Skeletal muscle tissue (tissue), 4 donors: ENCODE measurements around the gene SPATC1L. TPM values are rescaled to one million over a fixed set of nuclear protein-coding genes. Genes with fewer than 3 reads are reported as not detected.
"Not testable (repeated sequence)": the region's sequence is repeated elsewhere in the genome, so short reads cannot be mapped to it uniquely, and the experiment has no call there.

Experiments used
- H3K27ac ChIP-seq: one replicate; pipeline ENCODE4 v1.7.0; 2013; ENCODE audit warnings: mild to moderate bottlenecking, low read depth, low read length, inconsistent platforms
- H3K27me3 ChIP-seq, 3 donors: one replicate each; pipeline ENCODE4 v1.7.0; 2013; ENCODE audit warnings: low read length in 3 of 3; ENCODE audit not compliant: control insufficient read depth in 3 of 3, insufficient read depth in 3 of 3
- H3K36me3 ChIP-seq, 3 donors: one replicate each; pipeline ENCODE4 v1.7.0; 2013; ENCODE audit warnings: low read length in 3 of 3; ENCODE audit not compliant: control insufficient read depth in 3 of 3, insufficient read depth in 3 of 3
- H3K4me1 ChIP-seq, 3 donors: one replicate each; pipeline ENCODE4 v1.7.0; 2013; ENCODE audit warnings: low read length in 3 of 3, mild to moderate bottlenecking in 3 of 3; ENCODE audit not compliant: control insufficient read depth in 3 of 3, insufficient read depth in 3 of 3
- H3K4me3 ChIP-seq, 3 donors: one replicate each; pipeline ENCODE4 v1.7.0; 2013; ENCODE audit warnings: low read length in 3 of 3
- H3K9ac ChIP-seq, 3 donors: one replicate each; pipeline ENCODE4 v1.7.0; 2013; ENCODE audit warnings: low read length in 3 of 3, mild to moderate bottlenecking in 3 of 3, moderate library complexity in 2 of 3, low read depth in 1 of 3
- H3K9me3 ChIP-seq, 3 donors: one replicate each; pipeline ENCODE4 v1.7.0; 2013; ENCODE audit warnings: low read length in 3 of 3; ENCODE audit not compliant: control insufficient read depth in 3 of 3
- total RNA-seq: library from RNA; depleted of rRNA; stranded (reverse); fragments of >200 nt; gene quantifications from one replicate; pipeline ENCODE4 v1.2.3, GENCODE V29; 2014
- donor health status: Osteomylitis.

Gene SPATC1L
- total RNA-seq, 1 donor from 2014 or later = 1.6 TPM

DNA sequence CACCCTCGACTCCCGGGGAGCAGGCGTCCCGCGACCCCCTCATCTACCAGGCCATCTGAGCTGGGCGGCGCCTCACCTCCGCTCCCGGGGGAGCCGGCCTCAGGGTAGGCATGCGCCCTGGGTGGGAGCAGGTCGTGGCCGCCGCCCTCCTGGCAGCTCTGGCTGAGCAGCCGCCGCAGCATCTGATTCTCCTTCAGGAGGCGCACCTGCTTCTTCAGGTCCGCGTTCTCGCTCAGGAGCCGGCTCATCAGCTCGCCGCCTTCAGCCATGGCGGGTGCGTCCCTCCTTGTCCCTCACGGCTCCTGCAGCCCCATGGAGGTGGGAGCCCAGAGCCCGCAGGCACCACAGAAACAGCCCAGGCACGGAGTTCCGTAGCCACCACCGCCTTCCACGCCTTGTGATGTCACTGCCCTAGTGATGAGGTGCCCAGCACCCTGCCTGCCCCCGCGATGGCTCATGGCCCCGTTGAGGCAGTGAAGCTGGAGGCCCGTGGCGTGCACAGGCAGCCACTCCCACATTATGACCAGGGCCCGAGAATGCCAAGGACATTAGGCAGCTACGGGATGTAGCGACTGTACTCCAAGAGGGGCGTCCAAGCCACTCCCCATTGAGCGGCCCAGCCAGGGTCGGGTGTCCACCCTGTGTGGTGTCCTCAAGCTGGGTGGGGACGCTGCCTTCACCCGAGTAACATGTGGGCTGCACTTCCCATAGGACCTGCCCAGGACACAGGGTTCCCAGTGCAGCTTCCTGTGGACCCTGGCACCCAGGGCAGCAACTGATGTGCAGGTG lies 1.5 kb downstream of the SPATC1L start:
- Histone ChIP-seq H3K4me3 (no peak overlapping the region), H3K9ac (no peak overlapping the region), H3K36me3 (no peaks in the 10 kb centered on the region), H3K9me3 (no peaks in the 10 kb centered on the region), H3K27me3 (no peaks in the 10 kb centered on the region), H3K27ac (no peak overlapping the region), H3K4me1 (peaks cover 0 to 20% (median 17%) of the 10 kb centered on the region in 3 donors)

DNA sequence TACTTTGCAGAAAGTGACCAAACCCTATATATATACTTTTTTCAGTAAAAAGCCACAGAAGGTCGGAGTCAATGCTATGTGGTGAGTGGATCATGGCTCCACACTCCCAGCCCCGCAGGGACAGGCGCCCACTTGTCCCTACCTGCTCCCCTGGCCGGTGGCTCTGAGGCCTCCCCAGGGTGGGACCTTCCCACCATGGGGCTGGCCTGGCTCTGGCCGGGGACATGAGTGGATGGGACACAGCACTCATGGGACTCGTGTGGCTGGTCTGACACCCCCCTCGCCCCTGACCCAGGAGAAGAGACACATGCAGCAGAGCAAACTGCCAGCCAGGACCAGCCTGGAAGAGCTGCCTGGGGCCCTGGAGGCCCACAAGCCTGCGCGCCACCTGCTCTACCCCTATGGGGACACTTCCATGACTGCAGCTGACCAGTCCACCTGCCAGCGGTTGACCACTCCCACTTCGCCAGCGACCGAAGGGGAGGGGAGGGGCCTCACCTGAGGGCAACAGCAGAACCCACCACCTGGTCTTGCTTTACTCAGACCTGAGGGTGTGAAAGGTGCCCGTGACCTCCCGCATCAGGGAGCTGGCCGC lies 2.2 kb downstream of the SPATC1L start:
- H3K9ac ChIP-seq = no peak overlapping the region
- H3K36me3 ChIP-seq = no peaks in the 10 kb centered on the region

GRCh38 chr21:46181436-46181835 lies 2.8 kb downstream of the SPATC1L start:
- Histone ChIP-seq H3K27me3 (no peaks in the 10 kb centered on the region), H3K9ac (no peak overlapping the region), H3K27ac (no peak overlapping the region)

More for the DNA sequence above, 2.2 kb downstream of the SPATC1L start:
- Histone ChIP-seq H3K9me3 (no peaks in the 10 kb centered on the region), H3K27me3 (no peaks in the 10 kb centered on the region), H3K4me1 (peaks cover 0 to 18% (median 16%) of the 10 kb centered on the region in 3 donors), H3K4me3 (no peak overlapping the region), H3K27ac (no peak overlapping the region)

DNA sequence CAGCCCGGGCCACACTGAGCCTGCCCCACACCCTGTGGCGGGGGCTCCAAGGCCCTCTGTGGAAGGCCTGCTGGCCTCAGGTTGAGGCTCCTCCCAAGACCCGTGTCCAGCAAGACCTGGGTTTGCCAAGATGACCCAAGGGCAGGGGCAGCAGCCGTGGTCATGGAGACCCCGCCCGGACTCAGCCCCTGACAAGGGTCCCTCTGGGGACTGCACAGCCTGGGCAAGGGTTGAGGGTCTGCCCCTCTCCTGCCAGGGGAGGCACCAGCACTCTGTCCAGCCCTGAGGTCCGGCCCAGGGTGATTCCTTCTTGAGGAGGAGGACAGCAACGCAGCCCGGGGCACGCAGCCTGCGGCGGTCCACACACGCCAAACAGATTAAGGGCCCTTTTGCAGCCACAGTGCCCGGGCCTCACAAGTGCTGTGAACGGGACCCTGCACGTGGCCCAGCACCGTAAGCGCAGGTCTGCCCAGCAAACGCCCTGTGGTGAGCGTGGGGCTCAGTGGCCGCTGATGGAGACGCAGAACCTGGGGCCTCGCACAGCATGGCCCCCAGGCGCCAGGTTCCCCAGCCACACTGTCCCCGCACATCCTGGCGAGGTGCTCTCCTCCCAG lies 3.4 kb downstream of the SPATC1L start:
- H3K36me3 ChIP-seq = no peaks in the 10 kb centered on the region
- H3K4me1 ChIP-seq = peaks cover 0 to 18% (median 16%) of the 10 kb centered on the region in 3 donors
- H3K9me3 ChIP-seq = peaks cover 0 to 3% (median 0%) of the 10 kb centered on the region in 3 donors
- H3K27me3 ChIP-seq = no peaks in the 10 kb centered on the region
- no peak overlapping the region for H3K4me3 ChIP-seq
- H3K9ac ChIP-seq = no peak overlapping the region
- no peak overlapping the region for H3K27ac ChIP-seq

More at GRCh38 chr21:46181436-46181835, 2.8 kb downstream of the SPATC1L start:
- Histone ChIP-seq H3K9me3 (peaks cover 0 to 3% (median 0%) of the 10 kb centered on the region in 3 donors), H3K4me1 (peaks cover 0 to 18% (median 16%) of the 10 kb centered on the region in 3 donors), H3K36me3 (no peaks in the 10 kb centered on the region), H3K4me3 (no peak overlapping the region)

- Histone ChIP-seq H3K27me3 (no peaks in the 10 kb centered on the region), H3K9ac (no peak overlapping the region), H3K4me3 (no peak overlapping the region), H3K27ac (no peak overlapping the region), H3K4me1 (peaks cover 0 to 18% (median 16%) of the 10 kb centered on the region in 3 donors), H3K9me3 (peaks cover 0 to 3% (median 0%) of the 10 kb centered on the region in 3 donors), H3K36me3 (no peaks in the 10 kb centered on the region)
These were observed 4.1 kb downstream of the SPATC1L start for GRCh38 chr21:46180079-46180722.

- H3K9ac ChIP-seq = no peak overlapping the region
- H3K36me3 ChIP-seq = no peaks in the 10 kb centered on the region
- H3K4me1 ChIP-seq = peaks cover 0 to 15% (median 10%) of the 10 kb centered on the region in 3 donors
- no peak overlapping the region for H3K27ac ChIP-seq
- no peak overlapping the region for H3K4me3 ChIP-seq
- H3K9me3 ChIP-seq = peaks cover 0 to 3% (median 0%) of the 10 kb centered on the region in 3 donors
- no peaks in the 10 kb centered on the region for H3K27me3 ChIP-seq
These were observed 4.6 kb downstream of the SPATC1L start for GRCh38 chr21:46179708-46180078.

DNA sequence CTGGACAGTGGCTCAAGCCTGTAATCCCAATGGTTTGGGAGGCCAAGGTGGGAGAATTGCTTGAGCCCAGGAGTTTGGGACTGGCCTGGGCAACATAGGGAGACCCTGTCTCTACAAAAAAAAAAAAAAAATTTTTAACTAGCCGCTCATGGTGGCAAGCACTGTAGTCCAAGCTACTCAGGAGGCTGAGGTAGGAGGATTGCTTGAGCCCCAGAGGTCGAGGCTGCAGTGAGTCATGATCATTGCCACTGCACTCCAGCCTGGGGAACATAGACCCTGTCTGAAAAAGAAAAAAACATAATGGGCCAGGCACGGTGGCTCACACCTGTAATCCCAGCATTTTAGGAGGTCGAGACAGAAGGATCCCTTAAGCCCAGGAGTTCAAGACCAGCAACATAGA lies 5.3 kb downstream of the SPATC1L start:
- Histone ChIP-seq H3K27ac (no peak overlapping the region), H3K4me1 (peaks cover 0 to 11% (median 9%) of the 10 kb centered on the region in 3 donors), H3K9me3 (peaks cover 0 to 3% (median 0%) of the 10 kb centered on the region in 3 donors), H3K9ac (no peak overlapping the region), H3K27me3 (no peaks in the 10 kb centered on the region), H3K4me3 (no peak overlapping the region), H3K36me3 (no peaks in the 10 kb centered on the region)

DNA sequence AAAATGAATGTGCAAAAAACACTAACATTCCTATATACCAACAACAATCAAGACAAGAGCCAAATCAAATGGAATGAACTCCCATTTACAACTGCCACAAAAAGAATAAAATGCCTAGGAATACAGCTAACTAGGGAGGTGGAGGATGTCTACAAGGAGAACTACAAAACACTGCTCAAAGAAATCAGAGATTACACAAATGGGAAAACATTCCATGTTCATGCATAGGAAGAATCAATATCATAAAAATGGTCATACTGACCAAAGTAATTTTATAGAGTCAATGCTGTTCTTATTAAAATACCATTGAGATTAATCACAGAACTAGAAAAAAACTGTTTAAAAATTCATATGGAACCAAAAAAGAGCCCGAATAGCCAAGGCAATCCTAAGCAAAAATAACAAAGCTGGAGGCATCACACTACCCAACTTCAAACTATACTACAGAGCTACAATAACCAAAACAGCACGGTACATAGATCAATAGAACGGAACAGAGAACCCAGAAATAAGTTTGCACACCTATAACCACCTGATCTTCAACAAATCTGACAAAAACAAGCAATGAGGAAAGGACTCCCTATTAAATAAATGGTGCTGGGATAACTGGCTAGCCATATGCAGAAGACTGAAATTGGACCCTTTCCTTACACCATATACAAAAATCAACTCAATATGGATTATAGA lies 7.7 kb downstream of the SPATC1L start:
- H3K9ac ChIP-seq, H3K9me3 ChIP-seq, H3K4me1 ChIP-seq, H3K4me3 ChIP-seq, H3K27ac ChIP-seq, H3K27me3 ChIP-seq, H3K36me3 ChIP-seq: not testable (repeated sequence)

DNA sequence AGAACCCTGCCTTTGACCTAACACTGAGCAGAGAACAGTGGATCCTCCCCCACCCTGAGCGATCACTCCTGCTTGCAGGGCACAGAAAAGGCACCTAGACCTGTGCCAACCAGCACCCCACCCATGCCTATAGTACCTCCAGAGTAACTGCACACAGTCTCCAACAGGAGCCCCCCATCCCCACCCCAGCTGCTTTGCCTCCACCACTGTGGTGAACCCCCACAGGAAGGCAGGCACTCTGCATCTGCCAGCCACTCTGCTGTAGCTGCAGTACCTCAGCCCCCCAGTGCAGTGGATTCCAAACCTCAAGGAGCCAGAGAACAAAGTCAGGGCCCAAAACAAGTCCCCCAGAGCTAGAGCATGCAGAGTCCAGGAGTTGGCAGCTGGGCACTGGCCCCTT lies 10.7 kb downstream of the SPATC1L start:
- H3K4me3 ChIP-seq = no peak overlapping the region
- H3K36me3 ChIP-seq = no peaks in the 10 kb centered on the region
- H3K9me3 ChIP-seq = peaks cover 0 to 3% (median 0%) of the 10 kb centered on the region in 3 donors
- H3K27ac ChIP-seq = no peak overlapping the region
- no peaks in the 10 kb centered on the region for H3K27me3 ChIP-seq
- no peaks in the 10 kb centered on the region for H3K4me1 ChIP-seq
- no peak overlapping the region for H3K9ac ChIP-seq
